GM19463 (cell line): ENCODE measurements around the gene GPM6B.

ENCODE experiments used
- ATAC-seq: cut with Tn5 transposase; IDR thresholded peaks from one replicate; pipeline ENCODE4 v1.9.1; 2021; ENCODE audit warnings: mild to moderate bottlenecking, moderate library complexity; ENCODE audit not compliant: unreplicated experiment

The GPM6B gene, protein sequence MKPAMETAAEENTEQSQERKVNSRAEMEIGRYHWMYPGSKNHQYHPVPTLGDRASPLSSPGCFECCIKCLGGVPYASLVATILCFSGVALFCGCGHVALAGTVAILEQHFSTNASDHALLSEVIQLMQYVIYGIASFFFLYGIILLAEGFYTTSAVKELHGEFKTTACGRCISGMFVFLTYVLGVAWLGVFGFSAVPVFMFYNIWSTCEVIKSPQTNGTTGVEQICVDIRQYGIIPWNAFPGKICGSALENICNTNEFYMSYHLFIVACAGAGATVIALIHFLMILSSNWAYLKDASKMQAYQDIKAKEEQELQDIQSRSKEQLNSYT

DNA sequence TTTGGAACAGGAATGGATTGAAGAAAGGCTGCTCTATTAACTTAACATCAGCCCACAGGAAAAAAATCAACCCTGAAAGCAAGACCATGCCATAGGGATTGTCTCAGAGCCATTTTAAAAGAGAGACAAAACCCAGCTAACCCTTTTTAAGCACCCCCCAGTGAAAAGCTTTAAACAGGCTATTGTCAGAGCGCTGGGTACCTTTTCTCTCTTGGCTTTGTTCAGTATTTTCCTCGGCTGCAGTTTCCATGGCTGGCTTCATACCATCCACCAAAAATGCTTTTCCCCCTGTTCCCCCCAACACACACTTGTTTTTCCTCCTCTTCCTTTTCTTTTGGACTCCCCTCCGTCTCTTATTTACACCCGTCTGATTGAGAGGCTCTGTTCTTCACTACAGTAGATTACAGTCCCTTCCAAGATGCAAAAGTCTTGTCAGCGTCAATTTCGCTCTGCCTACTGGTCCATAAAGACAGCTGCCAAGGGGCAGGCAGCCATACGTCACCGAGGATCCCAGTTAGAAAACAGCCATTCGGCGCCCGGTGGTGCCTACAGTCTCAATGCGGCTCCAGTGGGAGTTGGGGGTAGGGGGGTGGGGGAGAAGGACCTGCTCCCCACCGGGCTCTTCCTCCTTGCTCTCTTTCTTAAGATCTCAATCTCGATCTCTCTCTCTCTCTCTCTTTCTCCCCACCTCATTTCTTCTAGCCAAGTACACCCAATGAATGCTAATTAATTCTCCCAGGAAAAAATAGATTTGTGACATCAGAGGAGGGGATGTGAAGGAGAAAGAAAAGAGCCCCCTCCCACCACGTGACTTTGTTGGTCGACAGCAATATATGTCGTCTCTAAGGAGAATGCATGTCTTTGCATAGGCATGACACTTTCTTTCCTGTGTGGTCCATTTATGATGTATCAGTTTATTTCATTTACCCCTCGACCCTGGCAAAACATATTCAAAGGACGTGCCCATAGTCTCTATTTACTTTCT lies at the start of gene GPM6B:
TSS of gene GPM6B (minus strand) at position 451 of the 985 bp plus-strand sequence. CDS start at position 262, 189 bp downstream.
- ATAC-seq = no peak

DNA sequence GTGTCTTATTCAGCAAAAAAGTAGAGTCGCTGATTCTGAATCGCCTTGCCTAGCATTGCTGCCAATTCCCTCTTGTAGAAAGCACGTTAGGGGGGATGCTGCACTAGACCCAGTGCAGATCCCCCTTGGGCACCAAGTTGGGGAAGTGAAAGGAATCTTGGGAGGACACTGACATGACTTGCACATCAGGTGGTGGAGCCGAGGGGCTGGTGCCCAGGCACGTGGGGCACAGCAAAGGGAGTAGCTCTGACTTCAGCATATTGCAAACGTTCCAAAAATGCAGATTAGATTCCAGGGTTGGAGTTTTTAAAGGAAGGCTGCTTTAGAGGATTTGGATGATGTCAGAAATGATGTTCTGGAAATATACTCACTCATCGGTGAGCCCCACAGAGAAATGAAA lies 47.4 kb upstream of the GPM6B start:
- no peak for ATAC-seq

DNA sequence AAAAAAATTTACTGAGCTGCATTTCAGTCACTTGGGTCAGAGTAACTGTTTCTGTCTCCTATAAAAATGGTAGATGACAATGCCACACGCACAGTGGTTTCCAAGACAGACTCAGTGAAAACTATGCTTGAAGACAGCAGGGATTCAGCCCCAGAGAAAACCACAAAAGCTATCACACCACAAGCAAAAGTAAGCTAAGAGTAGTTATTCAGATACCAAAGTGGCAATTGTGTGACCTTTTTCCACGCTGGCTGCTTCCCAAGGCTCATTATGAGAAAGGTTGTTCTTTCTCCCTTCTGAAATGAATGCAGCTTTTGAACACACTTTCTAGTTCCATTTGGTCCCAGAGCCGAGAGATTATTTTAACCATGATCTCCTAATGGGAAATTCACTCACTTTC lies 46.4 kb upstream of the GPM6B start:
- no peak for ATAC-seq

DNA sequence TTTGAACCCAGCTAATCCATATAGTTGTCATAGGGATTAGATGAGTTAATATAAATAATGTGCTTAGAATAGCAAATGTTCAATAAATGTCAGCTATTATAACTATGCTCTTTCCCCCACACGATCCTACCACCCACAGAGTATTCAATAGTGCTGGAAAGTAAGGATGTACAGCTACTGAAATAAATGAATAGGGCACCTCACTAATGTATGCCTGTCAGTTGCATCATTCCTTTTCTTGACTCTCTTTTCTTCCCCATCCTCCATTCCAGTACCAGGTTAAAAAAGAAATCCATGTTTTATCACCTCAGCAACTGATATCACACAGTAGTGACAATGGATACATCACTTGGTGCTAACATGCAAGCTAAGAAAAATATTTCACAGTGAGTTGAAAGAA lies 42.8 kb upstream of the GPM6B start:
- ATAC-seq = no peak

DNA sequence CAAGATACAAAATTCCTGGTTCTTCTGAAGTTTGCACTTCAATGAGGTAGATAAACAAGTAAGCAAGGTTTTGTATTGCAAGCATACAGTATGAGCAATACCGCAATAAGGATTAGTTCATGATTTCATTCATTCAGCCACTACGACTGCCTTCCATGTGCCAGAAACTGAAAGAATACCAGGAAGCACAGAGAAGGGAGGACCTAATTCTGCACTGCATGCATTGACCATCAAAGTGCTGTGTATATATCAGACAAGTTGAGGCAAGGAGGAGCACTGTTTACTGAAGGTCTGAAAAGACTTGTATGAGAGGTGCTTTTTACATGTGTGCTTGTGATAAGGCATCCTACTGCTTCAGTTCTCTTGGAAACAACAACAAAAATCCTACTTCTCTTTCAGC lies 40.9 kb upstream of the GPM6B start:
- no peak for ATAC-seq

DNA sequence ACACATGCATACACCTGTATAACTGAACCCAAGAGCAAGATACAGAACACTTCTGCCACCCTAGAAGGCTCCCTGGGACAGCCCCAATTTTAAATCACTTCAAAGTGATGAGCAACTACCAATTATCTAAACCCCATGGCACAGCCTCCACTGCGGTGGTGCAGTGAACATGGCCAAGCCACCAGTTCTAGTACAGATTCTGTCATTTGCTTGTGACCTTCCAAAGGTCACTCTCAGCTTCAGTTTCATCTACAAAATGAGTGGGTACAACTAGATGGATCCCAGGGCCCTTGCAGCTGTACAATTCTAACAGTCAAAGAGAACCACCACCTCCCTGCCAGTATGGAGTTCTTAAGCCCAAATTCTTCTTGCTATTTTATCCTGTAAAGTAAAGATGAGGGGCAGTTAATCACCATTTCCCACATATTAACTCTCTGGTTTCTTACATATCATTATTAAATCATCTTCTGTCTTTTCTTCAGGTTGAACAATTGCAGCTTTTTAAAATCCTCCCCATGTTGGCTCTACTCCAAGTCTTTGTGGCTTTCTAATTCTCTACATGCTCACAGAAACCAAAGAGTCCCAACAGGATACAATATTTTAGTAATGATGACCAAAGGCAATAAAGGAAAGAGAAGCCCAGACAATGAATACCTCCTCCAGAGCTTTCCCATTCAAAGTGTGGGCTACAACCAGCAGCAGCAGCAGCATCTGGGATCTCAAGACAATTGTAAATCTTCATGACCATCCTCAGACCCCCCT lies 39.0 kb upstream of the GPM6B start:
- ATAC-seq = peak; percentile 67

DNA sequence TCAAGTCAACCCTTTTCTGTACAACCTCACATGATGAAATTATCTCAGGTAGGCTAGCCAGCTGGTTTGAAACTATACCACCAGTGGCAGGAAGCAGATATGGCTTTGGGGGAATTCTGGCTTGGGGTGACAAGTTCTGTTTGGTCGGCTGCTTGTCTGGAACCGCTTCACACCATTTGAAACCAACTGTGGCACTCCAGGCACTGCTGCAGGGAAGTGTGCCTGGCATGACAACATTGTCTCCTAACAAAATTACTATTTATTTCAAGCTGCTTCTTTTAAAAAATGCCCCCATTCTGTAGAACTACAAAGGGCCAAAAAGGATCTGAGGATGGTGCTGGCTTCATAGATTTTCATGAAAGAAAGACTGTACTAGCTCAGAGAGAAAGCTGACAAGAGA lies 37.1 kb upstream of the GPM6B start:
- no peak for ATAC-seq

DNA sequence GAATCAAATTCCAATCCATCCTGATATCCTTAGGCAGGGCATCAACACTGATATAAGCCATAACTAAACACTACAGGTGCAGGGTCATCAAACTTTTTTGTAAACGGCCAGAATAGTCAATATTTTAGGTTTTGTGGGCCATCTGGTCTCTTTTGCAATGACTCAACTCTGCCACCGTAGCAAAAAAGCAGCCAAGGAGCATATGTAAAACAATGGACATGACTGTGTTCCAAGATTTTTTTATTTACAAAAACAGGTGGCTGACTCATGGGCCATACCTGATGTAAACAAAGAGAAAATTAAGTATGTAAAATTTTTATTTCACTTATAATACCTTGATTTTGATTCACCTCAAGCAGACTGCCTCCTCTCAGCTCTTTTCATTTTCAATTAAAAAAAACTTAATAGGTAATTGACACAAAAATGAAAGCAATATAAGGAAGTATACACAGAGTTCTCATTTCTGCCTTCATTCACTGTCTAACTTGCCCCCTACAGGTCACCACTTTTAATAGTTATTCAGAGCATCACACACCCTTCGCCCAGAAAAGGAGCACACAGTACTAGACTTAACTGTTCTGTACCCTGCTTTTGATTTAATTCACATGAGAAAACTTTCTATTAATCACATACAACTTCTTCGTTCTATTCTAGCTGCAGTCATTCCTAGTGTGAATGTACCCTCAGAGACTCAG lies 35.3 kb upstream of the GPM6B start:
- ATAC-seq = peak; percentile 47

DNA sequence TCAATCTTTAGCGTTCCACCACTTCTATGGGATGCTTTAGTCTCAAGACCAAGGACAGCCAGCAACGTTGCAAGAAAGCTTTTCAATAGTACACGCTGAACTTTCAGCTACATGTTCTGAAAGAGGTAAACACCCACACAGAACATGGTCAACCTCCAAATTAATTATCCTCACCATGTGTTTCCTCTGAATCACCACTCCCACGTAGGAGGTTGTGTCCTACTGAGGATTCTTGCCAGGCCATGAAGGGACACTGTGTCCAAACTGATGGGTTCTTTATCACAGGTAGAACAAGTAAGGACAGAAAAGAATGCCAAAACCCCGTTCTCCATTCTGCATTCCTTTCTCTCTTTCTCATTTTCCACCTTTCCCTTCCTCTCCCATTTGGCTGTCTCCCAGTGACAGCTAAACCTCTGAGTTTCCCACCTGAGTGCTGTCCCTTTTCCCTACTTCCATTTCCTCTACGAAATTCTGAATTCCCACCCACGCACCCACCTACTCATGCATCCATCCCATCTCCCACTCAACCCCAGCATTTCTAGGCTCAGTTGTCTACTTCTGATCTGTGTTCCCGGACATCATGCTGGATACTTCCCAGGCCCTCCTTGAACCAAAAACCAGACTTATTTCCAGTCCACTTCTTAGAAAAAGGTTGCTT lies 29.0 kb upstream of the GPM6B start:
- ATAC-seq = no peak

DNA sequence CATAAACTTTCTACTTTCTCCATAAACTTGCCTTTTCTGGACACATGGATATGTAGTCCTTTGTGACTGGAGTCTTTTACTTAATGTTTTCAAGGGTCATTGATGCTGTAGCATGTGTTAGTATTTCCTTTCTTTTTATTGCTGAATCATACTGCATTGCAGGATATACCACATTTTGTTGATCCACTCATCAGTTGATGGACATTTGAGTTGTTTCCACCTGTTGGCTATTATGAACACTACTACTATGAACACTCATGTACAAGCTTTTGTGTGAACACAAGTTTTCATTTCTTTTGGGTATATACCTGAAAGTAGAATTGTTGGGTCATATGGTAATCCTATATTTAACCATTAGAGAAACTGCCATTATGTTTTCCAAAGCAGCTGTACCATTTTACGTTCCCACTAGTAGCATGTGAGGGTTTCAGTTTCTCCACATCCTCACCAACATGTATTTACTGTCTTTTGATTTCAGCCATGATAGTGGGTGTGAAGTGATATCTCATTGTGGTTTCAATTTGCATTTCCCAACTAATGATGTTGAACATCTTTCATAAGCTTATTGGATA lies 26.3 kb upstream of the GPM6B start:
- no peak for ATAC-seq

DNA sequence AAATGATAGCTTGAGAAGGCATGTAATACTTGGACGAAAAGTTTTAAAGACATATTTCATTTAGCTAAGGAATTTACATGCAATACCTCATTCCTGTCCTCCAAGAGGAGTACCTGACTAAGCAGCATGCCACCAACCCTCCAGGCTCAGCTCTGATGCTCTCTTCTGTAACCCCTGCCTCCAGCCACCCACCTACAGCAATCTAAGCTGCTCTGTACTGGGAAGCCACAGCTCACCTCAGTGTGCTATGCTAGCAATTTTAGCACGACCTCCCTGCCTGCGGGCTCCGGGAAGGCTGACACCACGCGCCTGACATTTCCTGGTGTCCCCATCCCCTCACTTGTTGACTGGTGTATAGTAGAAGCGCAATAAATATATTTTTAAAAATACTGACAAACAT lies 23.2 kb upstream of the GPM6B start:
- ATAC-seq = no peak

DNA sequence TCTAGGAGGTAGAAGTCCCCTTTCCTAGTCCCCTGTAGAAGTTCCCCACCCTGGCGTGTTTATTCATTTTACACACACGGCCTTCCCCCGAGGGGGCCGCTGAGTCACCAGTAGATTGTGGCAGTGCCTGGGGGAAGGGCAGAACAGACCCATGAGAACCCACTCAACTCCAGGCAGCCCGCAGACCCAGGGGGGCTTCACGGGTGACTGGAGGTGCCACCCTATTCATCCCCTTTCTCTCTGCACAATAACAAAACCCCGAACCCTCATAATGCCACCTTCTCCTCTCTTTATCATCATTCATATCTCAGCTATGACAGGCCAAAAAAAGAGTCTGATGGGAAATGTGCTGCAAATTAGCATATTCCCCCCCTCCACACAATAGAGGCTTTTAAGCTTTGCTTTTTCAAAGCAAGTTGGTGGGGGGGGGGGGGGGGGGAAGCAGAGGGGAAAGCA lies 20.4 kb upstream of the GPM6B start:
- ATAC-seq = no peak

DNA sequence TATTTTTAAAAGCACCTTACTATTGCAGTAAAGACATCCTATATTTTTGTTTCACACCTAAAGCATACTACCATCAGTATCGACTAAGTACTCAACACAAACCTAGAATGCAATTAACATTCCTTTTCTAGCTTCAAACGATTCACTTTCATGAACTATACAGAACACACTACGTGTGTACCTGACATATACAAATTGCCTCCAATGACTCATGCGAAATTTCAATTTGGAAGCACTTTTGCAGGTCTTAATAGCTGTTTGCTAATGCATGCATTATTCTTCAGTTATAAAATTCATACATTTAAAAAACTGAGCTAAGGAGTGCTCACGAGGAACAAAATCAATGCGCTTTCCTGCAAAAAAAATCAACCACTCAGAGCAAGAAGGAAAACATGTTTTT lies 19.7 kb upstream of the GPM6B start:
- no peak for ATAC-seq

DNA sequence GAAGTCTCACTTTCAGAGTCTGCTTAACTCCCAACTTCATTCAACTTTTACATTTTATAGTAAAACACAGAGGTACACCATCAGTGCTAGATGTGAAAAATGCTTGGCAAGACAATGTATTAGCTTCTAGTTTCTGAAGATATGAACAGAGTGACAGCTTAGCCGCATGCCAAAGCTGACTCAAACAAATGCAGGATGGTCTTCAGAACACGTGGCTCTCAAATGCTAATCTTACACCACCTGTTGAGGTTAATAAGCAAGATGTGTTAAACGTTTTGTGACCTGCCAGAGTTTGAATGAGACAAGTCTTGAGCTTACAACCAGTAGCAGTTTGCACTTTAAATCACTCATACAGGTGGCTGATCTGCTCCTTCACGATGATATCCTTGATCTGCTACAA lies 18.9 kb upstream of the GPM6B start:
- no peak for ATAC-seq

DNA sequence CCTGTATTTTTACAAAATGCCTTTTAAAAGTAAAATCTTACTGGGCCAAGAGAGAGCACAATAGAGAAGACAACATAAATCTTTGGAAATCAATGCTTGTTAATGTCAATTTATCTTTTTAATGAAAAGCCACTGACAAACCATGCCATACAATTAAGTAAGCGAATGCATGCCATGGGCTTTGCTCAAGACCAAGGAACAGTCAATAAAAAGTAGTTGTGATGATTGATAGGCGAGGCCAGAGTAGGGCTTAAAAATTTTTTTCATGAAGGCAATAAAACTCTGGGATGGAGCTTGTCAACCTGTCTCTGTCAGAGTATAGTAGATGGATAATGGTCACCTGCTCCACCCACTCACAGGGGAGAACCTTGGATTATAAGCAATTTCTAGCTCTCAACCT lies 17.5 kb upstream of the GPM6B start:
- no peak for ATAC-seq

DNA sequence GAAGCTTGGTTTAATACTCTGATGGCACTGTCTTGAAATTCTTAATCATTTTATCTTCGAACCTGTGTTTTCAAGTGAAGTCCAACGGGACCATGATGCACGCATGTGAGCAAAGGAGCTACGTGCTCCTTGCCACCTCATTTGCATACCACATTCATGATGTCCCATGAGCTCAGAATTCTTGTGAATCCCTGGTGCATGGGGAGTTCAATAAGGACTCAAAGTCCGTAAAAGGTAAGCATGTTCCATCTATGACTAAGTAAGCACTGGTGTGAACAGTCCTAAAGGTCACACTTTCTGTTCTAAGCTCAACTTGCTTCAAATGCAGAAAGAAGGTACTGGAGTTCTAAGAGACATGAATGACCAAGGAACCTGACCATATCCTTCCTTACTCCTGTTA lies 13.1 kb upstream of the GPM6B start:
- no peak for ATAC-seq

DNA sequence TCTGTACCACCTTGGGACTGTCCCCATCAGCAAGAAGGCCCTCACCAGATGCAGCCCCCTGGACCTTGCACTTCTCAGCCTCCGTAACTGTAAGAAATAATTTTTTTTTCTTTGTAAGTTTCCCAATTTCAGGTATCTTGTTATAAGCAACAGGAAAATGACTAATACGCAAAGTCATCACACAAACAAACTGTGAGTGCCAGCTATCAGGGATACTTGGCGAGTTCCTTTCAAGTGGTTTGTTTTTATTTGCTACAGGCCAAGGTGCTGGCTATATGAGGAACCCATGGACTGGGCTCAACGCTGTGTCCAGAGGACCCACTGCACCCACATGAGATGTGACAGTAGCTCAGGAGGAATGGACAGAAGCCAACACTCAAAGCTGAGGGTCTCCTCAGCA lies 11.5 kb upstream of the GPM6B start:
- no peak for ATAC-seq

DNA sequence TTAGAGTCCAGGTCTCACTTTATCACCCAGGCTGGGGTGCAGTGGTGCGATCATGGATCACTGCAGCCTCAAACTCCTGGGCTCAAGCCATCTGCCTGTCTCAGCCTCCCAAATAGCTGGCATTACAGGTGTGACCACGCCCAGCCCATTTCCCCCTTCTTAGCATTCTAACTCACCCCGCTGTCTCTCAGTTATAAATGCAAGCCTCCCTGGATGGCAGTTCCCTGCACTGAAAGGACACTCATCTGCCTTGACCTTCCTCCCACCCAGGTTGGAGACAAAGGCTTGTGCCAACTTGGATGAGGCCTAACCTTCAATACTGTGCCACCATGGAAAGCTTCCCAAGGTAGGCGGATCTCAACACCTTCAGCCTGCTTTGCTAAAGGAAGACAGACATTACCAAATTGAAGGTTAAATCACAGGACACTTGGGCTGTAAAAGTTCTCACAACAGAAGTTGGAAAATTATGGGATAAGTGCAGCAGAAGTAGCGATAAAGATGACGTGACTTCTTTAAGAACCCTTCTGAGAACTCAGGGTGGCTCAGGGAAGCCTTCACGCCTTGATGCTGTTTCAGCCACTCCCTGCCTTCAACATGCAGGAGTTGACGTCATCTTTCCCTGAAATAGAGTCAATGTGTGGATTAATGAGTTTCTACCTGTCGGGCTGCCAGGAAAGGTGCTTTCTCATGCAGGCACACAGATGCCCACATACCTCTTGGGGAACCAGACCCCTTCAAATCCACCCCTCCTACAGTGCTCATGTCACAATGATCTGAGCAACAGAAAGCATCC lies 10.6 kb upstream of the GPM6B start:
- ATAC-seq = no peak

DNA sequence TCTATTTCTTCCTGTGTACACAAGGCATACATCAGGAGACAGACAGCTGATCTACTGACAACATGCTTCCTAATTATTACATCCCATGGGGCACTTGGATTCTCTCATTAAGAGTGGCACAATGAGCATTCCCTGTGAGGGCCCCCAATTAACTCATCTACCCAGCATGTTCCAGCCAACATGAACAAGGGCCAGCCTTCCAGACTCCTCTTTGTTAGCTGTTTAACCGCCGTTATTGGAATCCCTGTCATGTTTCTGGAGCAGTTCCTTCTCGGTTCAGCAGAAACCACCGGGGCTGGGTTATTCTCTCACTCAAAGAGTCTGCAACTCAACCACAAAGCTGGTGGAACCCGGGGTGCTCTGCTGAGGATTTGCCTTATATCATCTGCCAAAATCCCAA lies 9.9 kb upstream of the GPM6B start:
- ATAC-seq = no peak
